AG09309 (cell line): Measurements from ENCODE around the gene STKLD1.

Experiments used
- DNase-seq: peaks from one replicate; pipeline ENCODE4 v3.0.0-alpha.2; 2010; ENCODE audit warnings: low read depth
- H3K4me3 ChIP-seq: 2 replicates; pipeline ENCODE4 v1.5.1; 2011; ENCODE audit warnings: mild to moderate bottlenecking, low read depth, low read length, moderate library complexity; ENCODE audit not compliant: control insufficient read depth
- CTCF ChIP-seq: IDR thresholded peaks from 2 replicates; pipeline ENCODE4 v1.5.1; 2011; ENCODE audit warnings: mild to moderate bottlenecking, low read depth, low read length, inconsistent platforms; ENCODE audit not compliant: insufficient read depth, control insufficient read depth; ENCODE audit errors: missing control alignments

Gene STKLD1

GRCh38 chr9:133362359-133363044 is 13.7 kb upstream of the STKLD1 start:
- no peak for TF ChIP-seq CTCF
- DNase-seq, result no peak
- H3K4me3 ChIP-seq, result no peak overlapping the region

GRCh38 chr9:133366435-133366834 is 9.7 kb upstream of the STKLD1 start:
- TF ChIP-seq CTCF, result no peak
- DNase-seq, result no peak
- H3K4me3 ChIP-seq, result no peak overlapping the region

- no peak for TF ChIP-seq CTCF
- H3K4me3 ChIP-seq, result no peak overlapping the region
- DNase-seq, result no peak
Measured at GRCh38 chr9:133367221-133367620, 8.9 kb upstream of the STKLD1 start.

GRCh38 chr9:133367778-133368177 is 8.4 kb upstream of the STKLD1 start:
- no peak for TF ChIP-seq CTCF
- no peak for DNase-seq
- H3K4me3 ChIP-seq, result no peak overlapping the region

GRCh38 chr9:133368249-133368881 is 7.8 kb upstream of the STKLD1 start:
- H3K4me3 ChIP-seq, result no peak overlapping the region
- TF ChIP-seq CTCF, result no peak
- DNase-seq, result no peak

GRCh38 chr9:133369422-133369821 is 6.7 kb upstream of the STKLD1 start:
- TF ChIP-seq CTCF, result no peak
- DNase-seq, result no peak
- H3K4me3 ChIP-seq, result no peak overlapping the region
